Activated T-helper 1 cell treated with Interleukin-2 at 50 U/mL for 16 hours (primary cell): ENCODE data around the gene CDC37.
A peak's percentile ranks its signal among the peaks of the same experiment; 100 is the strongest.

Experiments
- DNase-seq: peaks from one replicate; pipeline ENCODE4 v3.0.0-alpha.2; 2020; ENCODE audit warnings: low read depth

Gene CDC37

DNA sequence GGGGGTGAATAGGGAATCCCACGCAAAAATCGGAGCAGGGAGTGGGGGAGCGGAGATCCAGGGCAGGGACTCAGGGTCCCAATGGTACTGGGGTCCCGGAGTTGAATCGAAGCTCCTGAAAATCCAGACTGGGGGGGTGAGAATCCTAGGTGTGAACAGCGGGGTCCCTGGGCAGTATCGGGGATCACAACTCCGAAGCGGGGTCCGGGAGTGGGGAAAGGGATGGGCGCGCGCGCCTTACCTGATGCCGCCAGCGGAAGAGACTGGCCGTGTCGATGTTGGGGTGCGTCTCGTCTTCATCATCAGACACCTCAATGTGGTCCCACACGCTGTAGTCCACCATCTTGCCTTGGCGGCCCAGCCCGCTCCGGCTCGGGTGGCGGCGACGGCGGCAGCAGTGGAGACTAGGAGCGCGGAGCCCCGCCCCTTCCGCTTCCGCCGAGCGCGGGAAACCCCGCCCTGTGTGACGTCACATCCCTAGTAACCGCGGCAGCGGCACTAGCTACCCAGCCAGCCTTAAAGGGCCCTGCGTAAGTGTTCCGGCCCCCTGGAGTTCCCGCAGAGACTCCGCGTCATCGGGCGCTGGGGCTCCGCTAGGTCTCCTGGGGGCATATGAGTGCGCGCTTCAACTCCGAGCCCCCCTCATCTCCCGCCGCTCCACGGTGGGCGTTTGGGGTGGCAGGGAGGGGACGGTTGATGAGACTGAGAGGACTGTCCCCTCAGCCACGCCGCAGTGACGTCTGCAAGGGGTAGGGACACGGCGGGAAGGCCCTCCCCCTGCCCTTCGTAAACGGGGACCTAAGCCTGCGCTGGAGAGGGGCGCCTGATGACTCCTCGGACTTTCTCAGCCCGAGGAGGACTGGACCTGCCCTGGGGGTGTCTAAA, at the start of gene CDC37:
Gene CDC37, minus strand, starts transcription at position 406 of the 885 bp plus-strand sequence. Its CDS starts 63 bp downstream, at position 343.
- peak; percentile 96 for DNase-seq

DNA sequence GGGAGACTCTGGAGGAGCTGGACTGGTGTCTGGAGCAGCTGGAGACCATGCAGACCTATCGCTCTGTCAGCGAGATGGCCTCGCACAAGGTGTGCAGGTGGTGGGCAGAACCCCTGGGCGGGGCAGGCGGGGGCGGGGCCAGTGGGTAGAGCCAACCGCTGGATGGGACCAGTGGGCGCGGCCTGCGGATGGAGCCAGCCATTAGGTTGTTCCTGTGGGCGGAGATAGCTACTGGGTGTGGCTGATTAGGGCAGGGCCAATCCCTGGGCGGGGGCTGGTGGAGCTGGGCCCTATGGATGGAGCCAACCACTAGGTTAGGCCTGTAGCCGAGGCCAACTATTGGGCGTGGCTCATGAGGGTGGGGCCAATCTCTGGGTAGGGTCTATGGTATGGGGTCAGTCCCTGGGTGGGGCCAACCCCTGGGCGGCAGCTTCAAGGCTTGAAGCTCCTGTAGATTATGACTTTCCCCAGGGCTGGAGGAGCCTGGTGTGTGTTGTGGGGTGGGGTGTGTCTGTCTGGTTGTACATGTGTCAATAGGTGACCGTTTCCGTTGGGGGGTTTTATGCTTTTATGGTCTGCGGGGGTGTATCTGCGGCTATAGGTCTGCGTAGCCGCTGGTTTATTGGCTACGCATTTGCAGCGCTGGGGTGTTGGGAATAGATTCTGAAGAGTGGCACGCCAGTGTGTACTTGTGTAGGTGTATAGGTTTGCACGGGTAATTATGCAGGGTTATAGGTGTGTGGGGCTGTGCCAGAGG, 47.7 kb upstream of the CDC37 start:
- no peak for DNase-seq

DNA sequence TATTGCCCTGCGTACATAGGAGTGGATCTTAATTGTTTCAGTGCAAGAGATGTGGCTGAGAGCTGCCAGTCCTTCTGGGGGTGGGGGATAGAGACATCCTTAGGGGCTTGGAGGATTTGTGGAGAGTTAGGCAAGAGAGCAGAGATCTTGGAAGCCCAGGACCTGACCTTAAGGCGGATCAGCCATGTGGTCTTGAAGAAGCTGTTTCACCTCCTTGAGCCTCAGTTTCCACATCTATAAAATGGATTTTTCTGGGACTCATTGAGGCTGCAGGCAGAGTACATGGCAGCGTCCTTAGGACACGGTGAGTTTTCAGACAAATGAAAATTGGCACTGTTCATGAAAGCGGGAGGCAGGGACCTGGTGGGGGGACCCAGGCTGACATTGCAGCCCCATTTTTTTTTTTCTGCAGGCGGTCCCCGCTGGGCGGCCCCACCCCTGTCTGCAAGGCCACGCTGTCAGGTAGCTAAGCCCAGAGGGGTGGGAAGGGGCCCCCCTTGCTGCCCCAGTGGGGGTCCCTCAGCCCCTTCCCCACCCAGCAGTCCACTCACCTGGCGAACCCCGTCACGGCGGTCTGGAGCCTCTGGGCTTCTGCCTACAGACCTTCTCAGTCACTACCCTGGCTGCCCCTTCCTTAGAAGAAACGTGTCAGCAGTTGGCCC, 47.0 kb upstream of the CDC37 start:
- DNase-seq, result no peak

DNA sequence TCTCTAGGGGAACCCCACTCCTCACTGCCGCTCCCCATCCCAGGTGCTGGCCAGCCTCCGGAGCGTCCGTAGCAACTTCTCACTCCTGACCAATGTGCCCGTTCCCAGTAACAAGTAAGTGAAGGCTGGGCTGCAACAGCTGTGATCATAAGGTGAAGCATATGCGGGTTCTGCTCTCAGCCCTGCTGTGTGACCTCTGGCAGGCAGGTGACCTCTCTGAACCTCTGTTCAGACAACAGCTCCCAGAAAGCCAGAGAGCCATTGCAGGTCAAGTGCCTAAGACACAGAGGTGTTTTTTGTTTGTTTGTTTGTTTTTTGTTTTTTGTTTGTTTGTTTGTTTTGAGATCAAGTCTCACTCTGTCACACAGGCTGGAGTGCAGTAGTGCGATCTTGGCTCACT, 45.7 kb upstream of the CDC37 start:
- no peak for DNase-seq

DNA sequence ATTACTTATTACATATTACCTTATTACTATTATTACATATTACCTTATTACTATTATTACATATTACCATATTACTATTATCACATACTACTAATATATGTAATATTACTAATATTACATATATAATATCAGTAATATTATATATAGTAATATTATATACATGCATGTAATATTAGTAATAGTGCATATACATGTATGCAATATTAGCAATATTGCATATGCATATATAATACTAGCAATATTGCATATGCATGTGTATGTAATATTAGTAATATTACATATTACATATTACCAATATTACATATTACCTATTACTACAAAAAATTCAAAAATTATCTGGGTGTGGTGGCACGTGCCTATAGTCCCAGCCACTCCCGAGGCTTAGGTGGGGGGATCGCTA, 39.4 kb upstream of the CDC37 start:
- DNase-seq, result no peak

DNA sequence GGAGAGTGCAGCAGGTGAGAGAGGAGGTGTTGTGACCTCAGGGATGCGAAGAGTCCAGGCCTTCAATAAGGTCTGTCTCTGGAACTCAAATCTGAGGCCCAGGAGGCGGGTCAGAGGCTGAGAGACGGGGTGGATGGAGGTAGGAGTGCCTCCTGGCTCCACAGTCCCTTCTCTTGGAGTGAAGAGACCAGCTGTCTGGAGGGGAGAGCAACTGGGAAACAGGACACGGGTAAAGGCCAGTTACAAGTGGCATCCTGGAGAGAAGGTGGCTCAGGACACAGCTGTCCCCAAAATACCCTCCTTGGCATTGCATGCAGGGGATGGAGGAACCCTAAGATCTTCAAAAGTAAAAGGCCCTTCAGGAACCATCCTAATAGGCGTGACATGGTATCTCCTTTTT, 36.2 kb upstream of the CDC37 start:
- DNase-seq, result no peak

DNA sequence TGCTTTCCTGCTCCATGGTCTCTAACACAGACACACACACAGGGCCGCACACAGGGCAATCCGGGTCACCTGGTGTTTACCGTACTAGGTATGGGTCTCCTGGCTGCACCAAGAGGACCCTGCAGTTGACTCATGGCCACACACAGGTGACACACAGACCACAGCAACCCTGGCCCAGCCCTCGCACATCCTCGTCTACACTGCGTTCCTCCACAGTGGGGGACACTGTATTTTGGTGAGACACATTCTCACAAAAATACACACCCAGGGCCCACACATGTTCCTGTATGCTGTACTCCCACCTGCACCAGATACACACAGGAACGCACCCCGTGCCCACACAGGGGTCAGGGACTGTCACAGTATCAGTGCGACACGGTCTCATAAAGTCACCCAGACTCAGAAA, 29.8 kb upstream of the CDC37 start:
- DNase-seq, result no peak

DNA sequence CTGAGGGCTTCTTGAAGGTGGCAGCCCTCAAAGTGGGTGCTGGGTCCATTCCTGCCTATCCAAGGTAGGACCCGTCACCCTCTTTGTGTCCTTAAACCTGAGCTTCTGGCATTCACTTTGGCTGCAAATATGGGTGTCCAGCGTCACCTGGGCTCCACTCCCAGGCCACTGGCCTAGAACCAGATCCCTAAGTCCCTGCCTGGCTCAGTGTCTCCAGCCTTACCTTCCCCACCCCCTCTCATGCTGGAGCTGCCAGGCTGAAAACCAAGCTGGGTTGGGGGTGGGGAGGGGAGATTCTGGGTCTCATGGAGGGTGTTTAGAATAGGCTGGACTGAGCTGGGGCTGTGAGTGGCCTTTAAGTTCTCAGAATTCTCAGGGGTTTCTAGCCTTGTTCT, 29.4 kb upstream of the CDC37 start:
- no peak for DNase-seq

DNA sequence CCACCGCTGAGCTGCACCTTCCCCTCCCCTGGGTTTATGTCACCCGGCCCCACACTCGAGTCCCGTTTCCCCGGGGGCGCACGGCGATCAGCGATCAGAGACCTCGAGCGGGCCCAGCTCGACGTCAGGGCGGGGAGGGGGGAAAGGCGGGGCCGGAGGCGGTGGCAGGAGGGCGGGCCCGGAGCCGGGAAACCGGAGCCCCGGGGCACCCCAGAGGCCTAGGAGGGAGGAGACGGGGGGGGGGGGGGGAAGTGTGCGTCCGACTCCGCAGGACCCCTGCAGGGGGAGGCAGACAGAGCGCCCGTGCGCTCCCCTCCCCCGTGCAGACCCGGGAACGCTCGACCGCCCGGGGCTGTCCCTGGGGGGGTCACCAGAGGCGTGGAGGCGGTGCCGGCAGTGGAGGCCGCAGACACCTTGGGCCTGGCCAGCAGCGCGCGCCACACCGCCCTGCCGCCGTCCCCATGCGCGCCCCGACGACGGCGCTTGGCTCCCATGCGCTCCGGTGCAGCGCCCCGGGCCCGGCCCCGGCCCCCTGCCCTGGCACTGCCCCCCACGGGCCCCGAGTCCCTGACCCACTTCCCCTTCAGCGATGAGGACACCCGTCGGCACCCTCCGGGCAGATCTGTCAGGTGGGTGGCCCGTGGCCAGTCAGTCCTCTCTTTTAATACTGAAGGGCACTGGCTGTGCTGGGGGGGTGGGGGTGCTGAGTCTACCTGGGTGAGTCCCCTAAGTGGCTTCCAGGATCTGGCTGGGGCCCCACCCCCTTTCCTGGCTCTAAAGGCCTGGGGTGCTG, 28.8 kb upstream of the CDC37 start:
- DNase-seq, result peak; percentile 53

DNA sequence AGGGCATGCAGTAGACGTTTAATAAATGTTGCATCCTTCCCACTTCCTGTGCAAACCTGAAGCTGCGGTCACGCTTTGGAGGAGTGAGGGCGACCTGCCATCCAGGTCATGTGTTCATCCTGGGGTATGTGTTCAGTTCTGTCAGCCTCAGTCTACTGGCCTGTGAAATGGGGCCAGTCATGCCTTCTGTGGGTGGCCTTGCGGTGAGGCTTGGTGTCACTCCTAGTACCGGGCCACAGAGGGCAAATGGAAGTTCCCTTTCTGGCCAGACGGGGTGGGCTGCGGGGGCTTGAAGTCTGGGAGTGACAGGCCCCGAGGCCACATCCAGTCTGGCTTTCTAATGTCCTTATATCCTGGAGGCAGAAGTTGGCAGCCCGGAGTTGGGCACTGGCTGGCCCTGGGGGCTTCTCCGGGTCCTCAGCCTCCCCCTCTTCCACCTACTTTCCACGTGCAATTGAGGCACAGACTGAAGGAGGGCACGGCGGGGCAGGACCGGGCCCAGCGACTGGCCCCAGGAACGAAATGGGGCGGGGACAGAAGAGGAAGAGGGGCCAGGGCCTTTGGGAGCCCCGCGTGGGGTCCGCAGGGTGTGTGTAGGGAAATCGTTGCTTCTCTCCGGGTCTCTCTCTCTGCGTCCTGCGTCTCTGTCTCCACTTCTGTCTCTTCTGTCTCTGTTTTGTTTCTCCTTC, 28.1 kb upstream of the CDC37 start:
- no peak for DNase-seq

DNA sequence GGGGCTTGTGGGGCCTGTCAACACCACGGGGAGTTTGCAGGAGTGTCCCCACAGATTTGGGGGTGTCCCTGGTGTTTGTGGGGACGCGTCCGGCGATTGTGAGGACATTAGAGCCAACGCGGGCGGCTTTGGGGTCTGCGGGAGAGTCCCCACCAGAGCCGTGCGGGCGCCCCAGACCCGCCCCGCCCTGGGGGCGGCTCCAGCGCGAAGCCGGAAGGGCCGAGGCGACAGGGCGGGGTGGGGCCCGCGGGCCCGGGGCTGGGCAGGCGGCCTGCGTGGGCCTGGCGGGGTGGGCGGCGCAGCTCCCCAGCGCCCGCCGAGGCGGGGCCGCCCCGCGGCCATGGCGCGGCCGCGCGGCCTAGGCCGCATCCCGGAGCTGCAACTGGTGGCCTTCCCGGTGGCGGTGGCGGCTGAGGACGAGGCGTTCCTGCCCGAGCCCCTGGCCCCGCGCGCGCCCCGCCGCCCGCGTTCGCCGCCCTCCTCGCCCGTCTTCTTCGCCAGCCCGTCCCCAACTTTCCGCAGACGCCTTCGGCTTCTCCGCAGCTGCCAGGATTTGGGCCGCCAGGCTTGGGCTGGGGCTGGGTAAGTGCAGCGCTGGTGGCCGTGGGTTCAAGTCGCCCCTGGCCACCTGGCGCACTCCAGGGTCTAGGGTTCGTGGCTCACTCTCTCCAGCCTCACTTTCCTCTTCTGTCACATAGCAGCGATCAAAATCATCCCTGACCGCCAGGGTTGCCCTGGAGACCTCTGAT, 27.3 kb upstream of the CDC37 start:
- DNase-seq, result no peak

DNA sequence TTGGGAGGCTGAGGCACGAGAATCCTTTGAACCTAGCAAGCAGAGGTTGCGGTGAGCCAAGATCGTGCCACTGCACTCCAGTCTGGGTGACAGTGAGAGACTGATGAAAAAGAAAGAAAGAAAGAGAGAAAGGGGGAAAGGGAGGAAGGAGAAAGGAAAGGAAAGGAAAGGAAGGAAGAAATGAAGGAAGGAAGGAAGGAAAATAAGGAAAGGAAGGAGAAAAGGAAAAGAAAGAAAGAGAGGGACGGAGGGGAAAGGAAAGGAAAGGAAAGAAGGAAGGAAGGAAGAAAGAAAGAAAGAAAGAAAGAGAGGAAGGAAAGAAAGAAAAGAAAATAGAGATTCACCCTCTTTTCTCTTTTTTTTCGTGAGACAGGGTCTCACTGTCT, 25.6 kb upstream of the CDC37 start:
- no peak for DNase-seq

DNA sequence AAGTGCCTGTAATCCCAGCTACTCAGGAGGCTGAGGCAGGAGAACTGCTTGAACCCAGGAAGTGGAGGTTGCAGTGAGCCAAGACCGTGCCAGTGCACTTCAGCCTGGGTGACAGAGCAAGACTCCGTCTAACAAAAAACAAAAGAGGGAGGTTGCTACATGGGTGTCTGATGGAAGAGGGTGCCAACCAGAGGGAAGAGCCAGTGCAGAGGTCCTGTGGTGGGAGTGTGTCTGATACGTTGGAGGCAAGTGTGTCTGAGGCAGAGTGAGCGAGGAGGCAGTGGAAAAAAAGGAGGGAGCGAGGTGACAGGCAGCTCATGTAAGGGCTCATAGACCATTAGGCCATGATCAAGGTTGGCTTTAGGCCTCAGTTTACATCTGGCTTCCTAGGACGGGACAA, 23.8 kb upstream of the CDC37 start:
- DNase-seq, result no peak

DNA sequence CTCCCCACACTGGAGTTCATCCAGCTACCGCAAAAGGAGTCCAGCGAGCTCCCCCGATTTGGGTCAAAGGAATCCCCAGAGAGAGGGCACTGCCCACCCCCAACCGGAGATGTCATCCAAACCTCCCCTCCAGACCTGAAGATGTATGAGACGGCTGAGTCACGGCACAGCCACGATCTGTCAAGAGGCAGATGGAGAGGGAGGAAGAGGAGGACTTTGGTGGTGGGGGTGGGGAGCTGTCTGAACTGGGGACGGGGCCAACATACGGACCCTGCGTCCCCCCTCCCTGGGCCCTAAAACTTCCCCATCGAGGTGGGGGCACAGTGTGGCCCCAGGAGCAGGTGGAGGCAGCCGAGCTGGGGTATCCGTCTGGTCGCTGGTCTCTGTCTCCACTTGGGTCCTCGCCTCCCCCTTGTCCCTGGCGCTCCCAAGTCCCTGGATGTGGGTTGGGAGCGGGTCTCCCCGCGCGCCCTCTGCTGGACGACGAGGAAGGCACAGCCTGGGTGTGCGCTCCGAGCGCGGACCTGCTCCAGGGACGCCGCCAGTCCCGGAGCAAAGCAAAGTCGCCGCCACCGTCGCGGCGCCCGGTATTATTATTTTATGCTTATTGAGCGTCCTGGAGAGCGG, 20.8 kb upstream of the CDC37 start:
- DNase-seq, result peak; percentile 53

DNA sequence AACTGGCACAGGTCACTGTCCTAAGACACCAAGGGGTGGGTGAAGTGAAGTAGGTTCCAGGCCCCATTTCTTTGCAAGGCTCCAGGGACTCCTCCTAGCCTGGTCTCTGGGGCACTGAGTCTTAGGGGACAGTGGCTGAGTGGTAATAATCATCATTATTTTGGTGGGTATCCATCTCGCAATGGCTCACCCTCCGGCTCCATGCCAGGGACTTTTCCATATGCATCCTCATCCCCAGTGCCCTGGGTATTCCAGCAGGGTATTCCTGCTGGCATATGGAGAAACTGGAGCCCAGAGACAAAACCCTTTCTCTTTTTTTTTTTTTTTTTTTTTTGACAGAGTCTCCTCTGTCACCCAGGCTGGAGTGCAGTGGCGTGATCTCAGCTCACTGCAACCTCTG, 19.5 kb upstream of the CDC37 start:
- no peak for DNase-seq

DNA sequence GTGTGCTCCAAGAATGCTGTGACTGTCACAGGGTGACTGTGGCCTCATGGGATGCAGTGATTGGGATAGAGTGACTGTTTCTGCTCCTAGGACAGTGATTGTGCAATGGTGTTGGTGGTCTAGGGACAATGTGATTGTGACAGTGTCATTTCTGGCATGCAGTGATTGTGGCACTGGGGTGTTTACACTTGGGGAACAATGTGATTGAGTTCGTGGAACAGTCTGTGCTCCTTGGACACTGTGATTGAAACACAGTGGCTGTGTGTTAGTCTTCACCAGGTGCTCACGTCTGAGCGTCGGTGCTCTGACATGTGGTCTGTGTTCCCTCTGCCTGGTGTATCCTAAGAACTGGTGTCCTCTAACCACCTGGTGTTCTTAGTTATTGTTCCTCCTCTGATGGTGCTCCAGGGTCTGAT, 18.7 kb upstream of the CDC37 start:
- DNase-seq, result no peak

DNA sequence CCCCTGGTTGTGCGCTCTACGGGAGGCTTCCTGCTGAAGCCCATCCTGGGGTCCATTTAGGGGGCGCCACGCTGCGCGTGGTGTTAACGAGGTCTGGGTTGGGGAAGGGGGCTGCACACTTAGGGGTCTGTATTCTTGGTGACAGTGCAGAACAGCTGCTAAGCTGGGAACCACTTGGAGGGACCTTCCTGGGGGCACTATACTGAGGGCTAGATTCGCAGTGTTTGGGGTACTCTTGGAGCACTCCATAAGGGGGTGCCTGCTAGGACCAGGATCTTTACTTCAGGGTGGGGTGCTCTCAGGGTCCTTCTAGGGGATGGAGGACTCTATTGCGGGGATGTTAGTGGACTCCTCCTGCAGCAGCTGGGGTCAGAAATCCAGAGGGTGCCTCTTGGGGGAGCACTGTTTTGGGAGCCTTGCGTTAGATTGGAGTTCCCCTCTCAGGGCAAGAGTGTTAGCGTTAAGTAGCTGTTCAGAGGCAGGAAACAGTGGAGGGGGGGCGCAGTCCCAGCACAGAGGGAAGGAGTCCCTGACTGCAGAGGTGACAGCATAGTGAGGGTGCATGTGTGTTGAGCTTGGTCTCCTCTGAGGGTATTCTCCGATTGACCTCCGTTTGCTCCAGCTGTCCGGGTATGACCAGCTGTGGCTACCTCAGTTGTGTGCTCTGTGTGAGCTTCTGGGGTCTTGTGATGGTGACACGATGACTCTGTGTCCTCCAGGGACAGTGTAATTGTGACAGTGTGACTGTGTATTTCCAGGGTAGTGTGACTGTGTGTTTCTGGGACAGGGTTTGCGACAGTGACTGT, 18.1 kb upstream of the CDC37 start:
- DNase-seq, result no peak

DNA sequence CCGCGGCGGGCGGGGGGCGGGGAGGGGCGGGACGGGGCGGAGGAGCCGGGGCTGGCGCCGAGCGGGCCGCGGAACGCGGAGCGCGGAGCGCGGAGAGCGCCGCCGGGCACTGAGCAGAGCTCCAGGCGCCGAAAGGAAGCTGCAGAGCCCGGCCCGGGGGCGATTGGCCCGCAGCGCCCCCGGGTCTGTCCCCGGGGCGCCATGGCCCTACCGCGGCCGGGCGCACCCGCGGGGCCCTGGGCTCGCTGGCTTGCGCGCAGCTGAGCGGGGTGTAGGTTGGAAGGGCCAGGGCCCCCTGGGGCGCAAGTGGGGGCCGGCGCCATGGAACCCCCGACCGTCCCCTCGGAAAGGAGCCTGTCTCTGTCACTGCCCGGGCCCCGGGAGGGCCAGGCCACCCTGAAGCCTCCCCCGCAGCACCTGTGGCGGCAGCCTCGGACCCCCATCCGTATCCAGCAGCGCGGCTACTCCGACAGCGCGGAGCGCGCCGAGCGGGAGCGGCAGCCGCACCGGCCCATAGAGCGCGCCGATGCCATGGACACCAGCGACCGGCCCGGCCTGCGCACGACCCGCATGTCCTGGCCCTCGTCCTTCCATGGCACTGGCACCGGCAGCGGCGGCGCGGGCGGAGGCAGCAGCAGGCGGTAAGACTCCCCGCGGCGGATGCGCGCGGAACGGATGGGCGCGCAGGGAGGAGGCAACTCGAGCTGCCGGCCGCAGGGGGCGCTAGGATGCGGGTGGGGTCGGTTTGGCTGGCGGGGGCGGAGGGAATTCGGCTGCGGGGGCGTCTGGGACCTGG, 17.3 kb upstream of the CDC37 start, which contains the start of gene PDE4A:
Gene PDE4A, plus strand, starts transcription at position 95 of the 796 bp plus-strand sequence. Its CDS starts 227 bp downstream, at position 322.
- no peak for DNase-seq
